H9 (cell line): ENCODE data around the gene ASPSCR1. TPM values are rescaled to one million over a fixed set of nuclear protein-coding genes. Genes with fewer than 3 reads are reported as not detected.

Experiments
- DNase-seq: peaks from one replicate; pipeline ENCODE4 v3.0.0-alpha.2; 2017
- H2AFZ ChIP-seq: one replicate; pipeline ENCODE4 v1.6.1; 2013; ENCODE audit warnings: mild to moderate bottlenecking, low read length, control low read depth, moderate library complexity
- H2AK5ac ChIP-seq: 2 replicates; pipeline ENCODE4 v1.6.1; 2013; ENCODE audit warnings: low read length, control low read depth, mixed read lengths; ENCODE audit not compliant: insufficient read length
- H2BK120ac ChIP-seq: one replicate; pipeline ENCODE4 v1.6.1; 2013; ENCODE audit warnings: low read depth, mild to moderate bottlenecking, low read length, control low read depth, inconsistent platforms; ENCODE audit not compliant: poor library complexity, severe bottlenecking
- H2BK12ac ChIP-seq: 2 replicates; pipeline ENCODE4 v1.6.1; 2013; ENCODE audit warnings: low read length, control low read depth, mixed read lengths, low read depth; ENCODE audit not compliant: insufficient read length
- H2BK15ac ChIP-seq: 2 replicates; pipeline ENCODE4 v1.6.1; 2013; ENCODE audit warnings: low read depth, low read length, control low read depth
- H2BK20ac ChIP-seq: one replicate; pipeline ENCODE4 v1.6.1; 2013; ENCODE audit warnings: low read depth, mild to moderate bottlenecking, low read length, control low read depth, inconsistent platforms; ENCODE audit not compliant: poor library complexity, severe bottlenecking
- H2BK5ac ChIP-seq: 2 replicates; pipeline ENCODE4 v1.6.1; 2013; ENCODE audit warnings: low read length, control low read depth, mixed read lengths; ENCODE audit not compliant: insufficient read length
- H3K14ac ChIP-seq: 2 replicates; pipeline ENCODE4 v1.6.1; 2013; ENCODE audit warnings: low read length, control low read depth; ENCODE audit not compliant: insufficient read depth
- H3K18ac ChIP-seq: 2 replicates; pipeline ENCODE4 v1.6.1; 2013; ENCODE audit warnings: low read depth, mild to moderate bottlenecking, mixed read lengths, low read length, control low read depth; ENCODE audit not compliant: insufficient read length
- H3K23ac ChIP-seq: 2 replicates; pipeline ENCODE4 v1.6.1; 2013; ENCODE audit warnings: low read length, control low read depth, mixed read lengths, low read depth; ENCODE audit not compliant: insufficient read length
- H3K23me2 ChIP-seq: 2 replicates; pipeline ENCODE4 v1.6.1; 2013; ENCODE audit warnings: low read depth, mild to moderate bottlenecking, mixed read lengths, low read length, control low read depth; ENCODE audit not compliant: insufficient read length, poor library complexity, severe bottlenecking
- H3K27ac ChIP-seq: 2 replicates; pipeline ENCODE4 v1.5.1; 2013; ENCODE audit warnings: low read length, control low read depth, mixed read lengths, low read depth; ENCODE audit not compliant: insufficient read length
- H3K27me3 ChIP-seq: 2 replicates; pipeline ENCODE4 v1.6.1; 2013; ENCODE audit warnings: low read length, control low read depth, inconsistent platforms; ENCODE audit not compliant: insufficient read depth
- H3K4ac ChIP-seq: 2 replicates; pipeline ENCODE4 v1.6.1; 2013; ENCODE audit warnings: low read depth, mild to moderate bottlenecking, control low read depth, inconsistent platforms, low read length, moderate library complexity
- H3K4me1 ChIP-seq: 2 replicates; pipeline ENCODE4 v1.6.1; 2013; ENCODE audit warnings: low read length, control low read depth, inconsistent platforms; ENCODE audit not compliant: insufficient read depth
- H3K4me2 ChIP-seq: 2 replicates; pipeline ENCODE4 v1.6.1; 2013; ENCODE audit warnings: low read length, control low read depth, mixed read lengths; ENCODE audit not compliant: insufficient read length, insufficient read depth
- H3K56ac ChIP-seq: 2 replicates; pipeline ENCODE4 v1.6.1; 2013; ENCODE audit warnings: low read depth, mild to moderate bottlenecking, mixed read lengths, low read length, control low read depth; ENCODE audit not compliant: insufficient read length
- H3K79me1 ChIP-seq: 2 replicates; pipeline ENCODE4 v1.6.1; 2013; ENCODE audit warnings: low read depth, mild to moderate bottlenecking, moderate library complexity, low read length, control low read depth, inconsistent platforms; ENCODE audit not compliant: insufficient read depth, poor library complexity, severe bottlenecking
- H3K79me2 ChIP-seq: 2 replicates; pipeline ENCODE4 v1.6.1; 2013; ENCODE audit warnings: low read length, control low read depth, inconsistent platforms; ENCODE audit not compliant: insufficient read depth
- H3K9ac ChIP-seq: 2 replicates; pipeline ENCODE4 v1.6.1; 2013; ENCODE audit warnings: low read length, control low read depth, mixed read lengths; ENCODE audit not compliant: insufficient read length; ENCODE audit errors: extremely low read depth
- H3K9me3 ChIP-seq: one replicate; pipeline ENCODE4 v1.6.1; 2013; ENCODE audit warnings: low read depth, low read length, inconsistent platforms; ENCODE audit not compliant: control insufficient read depth
- H3T11ph ChIP-seq: one replicate; pipeline ENCODE4 v1.6.1; 2013; ENCODE audit warnings: mild to moderate bottlenecking, low read length, control low read depth, inconsistent platforms
- H4K20me1 ChIP-seq: one replicate; pipeline ENCODE4 v1.6.1; 2013; ENCODE audit not compliant: control insufficient read depth, insufficient read length, insufficient read depth
- H4K5ac ChIP-seq: 2 replicates; pipeline ENCODE4 v1.6.1; 2013; ENCODE audit warnings: low read depth, mild to moderate bottlenecking, mixed read lengths, low read length, control low read depth; ENCODE audit not compliant: insufficient read length
- H4K8ac ChIP-seq: replicated peaks from 2 replicates; pipeline ENCODE4 v1.6.1; 2013; ENCODE audit warnings: low read length, control low read depth, mixed read lengths, low read depth; ENCODE audit not compliant: insufficient read length
- H4K91ac ChIP-seq: 2 replicates; pipeline ENCODE4 v1.6.1; 2013; ENCODE audit warnings: low read depth, mild to moderate bottlenecking, moderate library complexity, mixed read lengths, low read length, control low read depth; ENCODE audit not compliant: insufficient read length
- H3K27ac Mint-ChIP-seq, 3 experiments: 2 replicates in 2 of 3; 3 replicates in 1 of 3; pipeline ENCODE4 v1.8.0; 2020 to 2021; ENCODE audit warnings: mixed read lengths in 3 of 3, mild to moderate bottlenecking in 1 of 3, moderate library complexity in 1 of 3
- H3K27me3 Mint-ChIP-seq: 2 replicates; pipeline ENCODE4 v1.8.0; 2021; ENCODE audit warnings: low read depth, mild to moderate bottlenecking, moderate library complexity, mixed read lengths
- H3K36me3 Mint-ChIP-seq, 3 experiments: 2 replicates in 2 of 3; 3 replicates in 1 of 3; pipeline ENCODE4 v1.8.0; 2020 to 2021; ENCODE audit warnings: low read depth in 3 of 3, mixed read lengths in 3 of 3; ENCODE audit not compliant: insufficient read depth in 1 of 3
- H3K4me1 Mint-ChIP-seq, 2 experiments: 2 replicates each; pipeline ENCODE4 v1.8.0; 2020; ENCODE audit warnings: mixed read lengths in 2 of 2
- H3K4me3 Mint-ChIP-seq, 2 experiments: 2 replicates in 1 of 2; 3 replicates in 1 of 2; pipeline ENCODE4 v1.8.0; 2020 to 2021; ENCODE audit warnings: mild to moderate bottlenecking in 2 of 2, mixed read lengths in 2 of 2, moderate library complexity in 1 of 2
- H3K9me3 Mint-ChIP-seq, 2 experiments: 2 replicates in 1 of 2; 3 replicates in 1 of 2; pipeline ENCODE4 v1.8.0; 2020; ENCODE audit warnings: mild to moderate bottlenecking in 2 of 2, mixed read lengths in 2 of 2, moderate library complexity in 1 of 2
- CTCF ChIP-seq: fragments of 200-600 bp; sonication (generic); conservative IDR thresholded peaks from 3 replicates; pipeline ENCODE4 v1.8.0; 2021; ENCODE audit warnings: antibody characterized with exemption, mild to moderate bottlenecking
- WGBS: extraction: QIAGEN DNeasy Blood & Tissue Kit; methylation state at CpG from one replicate; pipeline ENCODE4 v1.1.7; 2013; ENCODE audit warnings: missing lambda C conversion rate, low lambda C conversion rate, mixed read lengths; ENCODE audit not compliant: insufficient read length; ENCODE audit errors: extremely low coverage; 5-methylcytosine and 5-hydroxymethylcytosine counted together
- total RNA-seq: library from RNA; stranded (reverse); gene quantifications from 2 replicates; pipeline ENCODE4 v1.2.1, GENCODE V29; 2021

Gene ASPSCR1
- total RNA-seq, 1 experiment from 2014 or later, result 50.9 TPM

GRCh38 chr17:81928544-81929252, 48.7 kb upstream of the ASPSCR1 start:
- peaks cover 9% of the 10 kb centered on the region for H3K23me2 ChIP-seq
- H3K27ac ChIP-seq, result no peak overlapping the region
- H3K27ac Mint-ChIP-seq, result no peak overlapping the region
- peaks cover 0 to 10% (median 10%) of the 10 kb centered on the region in 3 experiments; a peak in 4 of 7 replicates for H3K36me3 Mint-ChIP-seq
- H3T11ph ChIP-seq, result no peak overlapping the region
- TF ChIP-seq CTCF, result no peak
- H3K79me2 ChIP-seq, result peaks cover 16% of the 10 kb centered on the region; the same call in 1 of the 2 replicates
- H2AFZ ChIP-seq, result no peak overlapping the region
- H3K4me1 Mint-ChIP-seq, result peaks cover 24 to 29% of the 10 kb centered on the region in 2 experiments
- H3K14ac ChIP-seq, result no peak overlapping the region; the same call in 1 of the 2 replicates
- no peaks in the 10 kb centered on the region for H3K9me3 Mint-ChIP-seq
- H3K4ac ChIP-seq, result no peak overlapping the region
- no peak overlapping the region for H4K91ac ChIP-seq
- H3K23ac ChIP-seq, result no peak overlapping the region
- H3K4me1 ChIP-seq, result peaks cover 3% of the 10 kb centered on the region; the same call in 1 of the 2 replicates
- no peak overlapping the region for H2BK15ac ChIP-seq
- H4K8ac ChIP-seq, result no peak overlapping the region
- DNase-seq, result no peak
- H2BK5ac ChIP-seq, result no peak overlapping the region
- H3K27me3 Mint-ChIP-seq, result peaks cover 20% of the 10 kb centered on the region
- no peak overlapping the region for H2BK12ac ChIP-seq
- H3K27me3 ChIP-seq, result no peaks in the 10 kb centered on the region; the same call in 1 of the 2 replicates
- H4K5ac ChIP-seq, result no peak overlapping the region
- WGBS, result no CpG with 5 or more reads among the region's 44 CpGs
- no peak overlapping the region for H2AK5ac ChIP-seq
- no peak overlapping the region for H2BK20ac ChIP-seq
- peaks cover 2% of the 10 kb centered on the region for H3K79me1 ChIP-seq
- no peaks in the 10 kb centered on the region for H4K20me1 ChIP-seq
- H3K4me2 ChIP-seq, result peak overlapping the region; percentile 64
- peak overlapping the region; percentile 60 to 77 for H3K4me3 Mint-ChIP-seq
- H3K9me3 ChIP-seq, result no peaks in the 10 kb centered on the region
- H3K9ac ChIP-seq, result no peak overlapping the region
- no peak overlapping the region for H2BK120ac ChIP-seq
- no peak overlapping the region for H3K18ac ChIP-seq
- H3K56ac ChIP-seq, result no peak overlapping the region
